KMS-11 (cell line): Measurements from ENCODE around the gene SMARCAL1.

Experiments
- H2AFZ ChIP-seq: fragments of 200-600 bp; sonication (generic); 2 replicates; pipeline ENCODE4 v1.6.1; 2016; ENCODE audit warnings: antibody characterized with exemption, mixed run types, low read depth
- H3K27ac ChIP-seq: fragments of 200-600 bp; sonication (generic); 2 replicates; pipeline ENCODE4 v1.6.1; 2016; ENCODE audit warnings: mild to moderate bottlenecking, mixed run types
- H3K27me3 ChIP-seq: fragments of 200-600 bp; sonication (generic); 2 replicates; pipeline ENCODE4 v1.6.1; 2017; ENCODE audit warnings: mild to moderate bottlenecking, low read depth, mixed run types, moderate library complexity; ENCODE audit not compliant: insufficient read depth
- H3K36me3 ChIP-seq: fragments of 200-600 bp; sonication (generic); 2 replicates; pipeline ENCODE4 v1.6.1; 2017; ENCODE audit warnings: mild to moderate bottlenecking, mixed run types; ENCODE audit not compliant: insufficient read depth
- H3K4me1 ChIP-seq: fragments of 200-600 bp; sonication (generic); 2 replicates; pipeline ENCODE4 v1.6.1; 2016; ENCODE audit warnings: mild to moderate bottlenecking, low read depth, mixed run types; ENCODE audit not compliant: poor library complexity, severe bottlenecking
- H3K4me2 ChIP-seq: fragments of 200-600 bp; sonication (generic); 2 replicates; pipeline ENCODE4 v1.7.0; 2016; ENCODE audit warnings: mild to moderate bottlenecking, mixed run types
- H3K4me3 ChIP-seq: fragments of 200-600 bp; sonication (generic); IDR thresholded peaks from 2 replicates; pipeline ENCODE4 v1.6.1; 2017; ENCODE audit warnings: low read depth, low read length, mixed read lengths; ENCODE audit not compliant: insufficient read depth
- H3K79me2 ChIP-seq: fragments of 200-600 bp; sonication (generic); 2 replicates; pipeline ENCODE4 v1.6.1; 2016; ENCODE audit warnings: low read depth, mixed run types; ENCODE audit not compliant: insufficient read depth
- H3K9ac ChIP-seq: fragments of 200-600 bp; sonication (generic); 2 replicates; pipeline ENCODE4 v1.6.1; 2016; ENCODE audit warnings: mild to moderate bottlenecking, mixed run types
- H4K20me1 ChIP-seq: fragments of 200-600 bp; sonication (generic); 2 replicates; pipeline ENCODE4 v1.6.1; 2016; ENCODE audit warnings: mild to moderate bottlenecking, mixed run types; ENCODE audit not compliant: insufficient read depth
- TF ChIP-seq, protein P1 (sequence below): fragments of 200-600 bp; sonication (generic); conservative IDR thresholded peaks from 2 replicates; pipeline ENCODE4 v1.6.1; 2017; ENCODE audit warnings: low read depth, mild to moderate bottlenecking, antibody characterized with exemption, low read length, moderate library complexity, mixed read lengths

Gene SMARCAL1

GRCh38 chr2:216485237-216485636, 73.0 kb downstream of the SMARCAL1 start:
- H4K20me1 ChIP-seq: no peaks in the 10 kb centered on the region
- no peak overlapping the region for H3K4me2 ChIP-seq
- H3K4me1 ChIP-seq: no peaks in the 10 kb centered on the region
- H3K79me2 ChIP-seq: no peaks in the 10 kb centered on the region
- H3K27ac ChIP-seq: no peak overlapping the region
- no peak overlapping the region for H3K9ac ChIP-seq
- H3K4me3 ChIP-seq: no peak overlapping the region
- TF ChIP-seq, protein P1, sequence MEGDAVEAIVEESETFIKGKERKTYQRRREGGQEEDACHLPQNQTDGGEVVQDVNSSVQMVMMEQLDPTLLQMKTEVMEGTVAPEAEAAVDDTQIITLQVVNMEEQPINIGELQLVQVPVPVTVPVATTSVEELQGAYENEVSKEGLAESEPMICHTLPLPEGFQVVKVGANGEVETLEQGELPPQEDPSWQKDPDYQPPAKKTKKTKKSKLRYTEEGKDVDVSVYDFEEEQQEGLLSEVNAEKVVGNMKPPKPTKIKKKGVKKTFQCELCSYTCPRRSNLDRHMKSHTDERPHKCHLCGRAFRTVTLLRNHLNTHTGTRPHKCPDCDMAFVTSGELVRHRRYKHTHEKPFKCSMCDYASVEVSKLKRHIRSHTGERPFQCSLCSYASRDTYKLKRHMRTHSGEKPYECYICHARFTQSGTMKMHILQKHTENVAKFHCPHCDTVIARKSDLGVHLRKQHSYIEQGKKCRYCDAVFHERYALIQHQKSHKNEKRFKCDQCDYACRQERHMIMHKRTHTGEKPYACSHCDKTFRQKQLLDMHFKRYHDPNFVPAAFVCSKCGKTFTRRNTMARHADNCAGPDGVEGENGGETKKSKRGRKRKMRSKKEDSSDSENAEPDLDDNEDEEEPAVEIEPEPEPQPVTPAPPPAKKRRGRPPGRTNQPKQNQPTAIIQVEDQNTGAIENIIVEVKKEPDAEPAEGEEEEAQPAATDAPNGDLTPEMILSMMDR: no peak
- H3K27me3 ChIP-seq: no peaks in the 10 kb centered on the region
- H2AFZ ChIP-seq: no peak overlapping the region
- H3K36me3 ChIP-seq: no peaks in the 10 kb centered on the region

DNA sequence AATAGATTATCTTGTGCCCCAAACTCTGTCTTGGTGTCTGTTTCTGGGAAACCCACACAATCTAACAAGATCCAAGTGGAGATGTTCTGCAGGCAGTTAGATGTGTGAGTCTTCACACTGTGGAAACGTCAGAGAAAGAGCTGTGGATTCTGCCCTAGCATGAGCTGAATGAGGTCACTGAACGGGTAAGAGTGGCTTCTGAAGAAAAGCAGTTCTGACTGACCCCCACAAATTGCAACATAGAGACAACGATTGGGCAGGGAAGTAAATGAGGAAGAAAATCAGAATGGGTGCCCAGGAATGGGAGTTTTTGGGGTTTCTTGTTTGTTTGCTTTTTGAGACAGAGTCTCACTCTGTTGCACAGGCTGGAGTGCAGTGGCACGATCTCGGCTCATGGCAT, 73.5 kb downstream of the SMARCAL1 start:
- Histone ChIP-seq H4K20me1 (no peaks in the 10 kb centered on the region), H3K79me2 (no peaks in the 10 kb centered on the region), H3K4me3 (no peak overlapping the region), H2AFZ (no peak overlapping the region), H3K9ac (no peak overlapping the region), H3K4me2 (no peak overlapping the region), H3K27ac (no peak overlapping the region), H3K36me3 (no peaks in the 10 kb centered on the region), H3K27me3 (no peaks in the 10 kb centered on the region), H3K4me1 (no peaks in the 10 kb centered on the region)
- TF ChIP-seq, protein P1: no peak

DNA sequence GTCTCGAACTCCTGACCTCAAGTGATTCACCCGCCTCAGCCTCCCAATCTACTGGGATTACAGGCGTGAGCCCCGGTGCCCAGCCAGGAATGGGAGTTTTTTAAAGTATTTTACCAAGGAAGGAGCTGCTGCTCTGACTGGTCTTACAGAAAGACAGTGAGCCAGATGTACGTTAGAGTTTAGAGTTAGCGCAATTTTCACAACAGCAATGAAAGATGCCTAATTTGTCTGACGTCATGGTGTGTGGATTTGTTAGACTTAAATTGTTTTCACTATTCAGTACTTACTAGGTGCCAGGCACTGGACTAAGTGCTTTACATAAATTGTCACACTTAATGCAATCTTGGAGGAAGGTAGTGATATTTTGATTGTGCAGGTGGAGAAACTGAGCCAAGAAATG, 74.0 kb downstream of the SMARCAL1 start:
- Histone ChIP-seq H3K27me3 (no peaks in the 10 kb centered on the region), H3K27ac (no peak overlapping the region), H3K9ac (no peak overlapping the region), H4K20me1 (no peaks in the 10 kb centered on the region), H3K4me2 (no peak overlapping the region), H3K4me1 (no peaks in the 10 kb centered on the region), H2AFZ (no peak overlapping the region), H3K79me2 (no peaks in the 10 kb centered on the region), H3K4me3 (no peak overlapping the region), H3K36me3 (no peaks in the 10 kb centered on the region)
- TF ChIP-seq, protein P1: no peak

DNA sequence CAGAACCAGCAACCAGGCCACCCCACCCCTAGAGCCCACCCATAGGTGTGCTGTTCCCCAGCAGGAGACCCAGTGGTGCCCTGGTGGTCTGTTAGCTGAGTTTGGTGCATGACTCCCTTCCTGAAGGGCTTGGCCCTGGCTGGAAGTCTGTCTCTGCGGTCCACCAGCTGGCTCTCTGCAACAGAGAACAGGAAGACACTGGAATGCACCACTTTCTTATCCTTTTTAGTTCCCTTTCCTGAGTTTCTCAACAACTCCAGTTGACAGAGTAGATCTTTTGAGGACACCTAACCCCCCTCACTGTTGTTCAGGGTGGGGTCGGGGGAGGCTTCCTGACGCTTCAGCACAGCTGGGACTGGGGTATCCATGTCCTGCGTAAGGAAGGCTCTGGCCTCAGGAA, 74.4 kb downstream of the SMARCAL1 start:
- Histone ChIP-seq H3K36me3 (no peaks in the 10 kb centered on the region), H3K4me1 (no peaks in the 10 kb centered on the region), H4K20me1 (no peaks in the 10 kb centered on the region), H3K4me3 (no peak overlapping the region), H3K9ac (no peak overlapping the region), H3K27me3 (no peaks in the 10 kb centered on the region), H3K79me2 (no peaks in the 10 kb centered on the region), H2AFZ (no peak overlapping the region), H3K27ac (no peak overlapping the region), H3K4me2 (no peak overlapping the region)
- TF ChIP-seq, protein P1: no peak

DNA sequence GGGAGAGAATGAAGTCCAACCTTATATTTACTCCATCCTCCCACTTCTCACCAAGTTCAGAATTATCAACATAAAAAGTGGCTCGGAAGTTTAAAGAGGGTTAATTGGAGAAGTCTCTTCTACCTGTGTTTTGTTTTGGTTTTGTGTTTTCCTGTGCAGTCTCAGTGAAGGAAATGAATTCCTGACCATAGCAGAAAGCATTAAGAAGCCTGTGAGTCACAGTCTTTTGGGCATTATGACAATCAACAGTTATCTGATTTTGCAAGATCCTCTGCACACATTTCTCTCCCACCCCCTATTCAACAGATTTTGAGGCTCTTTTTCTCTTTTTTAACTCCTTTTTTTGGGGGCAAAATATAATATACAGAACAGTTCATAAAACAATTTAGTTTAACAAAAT, 77.8 kb downstream of the SMARCAL1 start:
- Histone ChIP-seq H2AFZ (no peak overlapping the region), H3K36me3 (no peaks in the 10 kb centered on the region), H3K27me3 (no peaks in the 10 kb centered on the region), H3K9ac (no peak overlapping the region), H3K4me3 (no peak overlapping the region), H4K20me1 (no peaks in the 10 kb centered on the region), H3K4me2 (no peak overlapping the region), H3K4me1 (no peaks in the 10 kb centered on the region), H3K27ac (no peak overlapping the region), H3K79me2 (no peaks in the 10 kb centered on the region)
- TF ChIP-seq, protein P1: no peak
